Kidney epithelial cell (primary cell): Measurements from ENCODE around the gene IL4I1. TPM values are rescaled to one million over a fixed set of nuclear protein-coding genes. Genes with fewer than 3 reads are reported as not detected.

ENCODE experiments used
- DNase-seq: peaks from one replicate; pipeline ENCODE4 v3.0.0-alpha.2; 2010; ENCODE audit warnings: low read depth
- H3K27me3 ChIP-seq: 2 replicates; pipeline ENCODE4 v1.6.0; 2011; ENCODE audit warnings: low read length; ENCODE audit not compliant: control insufficient read depth, insufficient read depth
- H3K36me3 ChIP-seq: 2 replicates; pipeline ENCODE4 v1.5.1; 2011; ENCODE audit warnings: low read length; ENCODE audit not compliant: control insufficient read depth, insufficient read depth
- H3K4me3 ChIP-seq: 2 replicates; pipeline ENCODE4 v1.5.1; 2011; ENCODE audit warnings: low read depth, mild to moderate bottlenecking, control low read depth, low read length
- CTCF ChIP-seq: IDR thresholded peaks from 2 replicates; pipeline ENCODE4 v1.5.1; 2011; ENCODE audit warnings: mild to moderate bottlenecking, moderate library complexity, low read length, control low read depth, inconsistent platforms; ENCODE audit not compliant: insufficient read depth, poor library complexity, severe bottlenecking
- total RNA-seq: library from RNA; depleted of rRNA; stranded (reverse); fragments of >200 nt; gene quantifications from 2 replicates; pipeline ENCODE4 v1.2.3, GENCODE V29; 2015

IL4I1 gene
- total RNA-seq, 1 donor from 2014 or later = 8.2 TPM

- TF ChIP-seq CTCF = no peak
- H3K27me3 ChIP-seq = no peaks in the 10 kb centered on the region
- no peak for DNase-seq
- H3K4me3 ChIP-seq = no peak overlapping the region
- H3K36me3 ChIP-seq = no peaks in the 10 kb centered on the region
These were observed 57.0 kb downstream of the IL4I1 start for GRCh38 chr19:49839713-49840112.

Other genes starting within 250 kb of the IL4I1 start
- 47.3 and 66.6 TPM in 2 replicates for gene IRF3, start 231.0 kb downstream of the IL4I1 start, total RNA-seq
- gene BCL2L12, start 231.0 kb downstream of the IL4I1 start, total RNA-seq = 13.9 and 19.8 TPM in 2 replicates
- 284 and 314 TPM in 2 replicates for gene PRMT1, start 219.6 kb downstream of the IL4I1 start, total RNA-seq
- gene ADM5, start 207.3 kb downstream of the IL4I1 start, total RNA-seq = 1.0 TPM in 2 replicates
- gene CPT1C, start 205.8 kb downstream of the IL4I1 start, total RNA-seq = 2.7 and 3.4 TPM in 2 replicates
- gene TSKS, start 133.6 kb downstream of the IL4I1 start, total RNA-seq = not detected in 2 replicates
- gene AP2A1, start 129.9 kb downstream of the IL4I1 start, total RNA-seq = 98.9 and 111 TPM in 2 replicates
- gene FUZ, start 83.6 kb downstream of the IL4I1 start, total RNA-seq = 13.2 and 14.8 TPM in 2 replicates
- 31.6 and 34.5 TPM in 2 replicates for gene MED25, start 78.6 kb downstream of the IL4I1 start, total RNA-seq
- gene PTOV1, start 45.7 kb downstream of the IL4I1 start, total RNA-seq = 47.9 and 71.1 TPM in 2 replicates
- gene PNKP, start 29.3 kb downstream of the IL4I1 start, total RNA-seq = 69.3 and 78.2 TPM in 2 replicates
- gene AKT1S1, start 19.5 kb downstream of the IL4I1 start, total RNA-seq = 23.2 and 34.6 TPM in 2 replicates
- gene TBC1D17, start 19.2 kb downstream of the IL4I1 start, total RNA-seq = 17.4 and 28.1 TPM in 2 replicates
- 22.4 and 22.7 TPM in 2 replicates for gene ATF5, start 32.3 kb upstream of the IL4I1 start, total RNA-seq
- gene NUP62, start 32.6 kb upstream of the IL4I1 start, total RNA-seq = 61.1 and 66.0 TPM in 2 replicates
- gene SIGLEC11, start 64.3 kb upstream of the IL4I1 start, total RNA-seq = not detected in 2 replicates
- 20.5 and 43.4 TPM in 2 replicates for gene VRK3, start 128.5 kb upstream of the IL4I1 start, total RNA-seq
- 10.2 and 13.2 TPM in 2 replicates for gene ZNF473, start 129.1 kb upstream of the IL4I1 start, total RNA-seq